ENCODE data around the gene ADH4.

Gene ADH4

DNA sequence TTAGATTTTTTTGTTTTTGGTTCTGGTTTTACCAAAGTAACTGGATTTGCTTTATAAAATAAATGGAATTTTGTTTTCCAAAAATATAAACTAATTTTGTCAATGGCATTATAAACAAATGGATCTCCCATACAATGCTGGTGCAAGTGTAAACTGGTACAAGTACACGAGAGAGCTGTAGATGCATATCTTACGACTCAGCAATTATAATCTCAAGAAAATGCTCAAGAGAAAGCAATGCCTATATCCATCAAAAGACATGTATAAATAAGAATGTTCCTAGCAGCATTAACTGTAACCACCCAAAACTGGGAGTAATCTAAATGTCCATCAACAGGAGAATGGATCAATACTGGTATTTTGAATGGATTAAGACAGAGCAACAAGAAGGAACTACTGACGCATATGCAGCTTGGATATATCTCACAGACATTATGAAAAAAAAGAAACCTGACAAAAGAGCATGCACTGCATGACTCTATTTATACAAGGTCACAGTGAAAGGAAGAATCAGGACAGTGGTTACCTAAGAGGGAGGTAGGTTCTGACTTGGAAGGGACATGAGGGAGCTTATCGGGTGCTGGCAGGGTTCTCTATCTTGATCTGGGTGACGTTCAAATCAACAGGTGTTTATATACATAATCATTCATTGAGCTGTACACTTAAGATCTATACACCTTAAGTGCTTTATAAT lies 65.0 kb downstream of the ADH4 start:
- no peak for DNase-seq

DNA sequence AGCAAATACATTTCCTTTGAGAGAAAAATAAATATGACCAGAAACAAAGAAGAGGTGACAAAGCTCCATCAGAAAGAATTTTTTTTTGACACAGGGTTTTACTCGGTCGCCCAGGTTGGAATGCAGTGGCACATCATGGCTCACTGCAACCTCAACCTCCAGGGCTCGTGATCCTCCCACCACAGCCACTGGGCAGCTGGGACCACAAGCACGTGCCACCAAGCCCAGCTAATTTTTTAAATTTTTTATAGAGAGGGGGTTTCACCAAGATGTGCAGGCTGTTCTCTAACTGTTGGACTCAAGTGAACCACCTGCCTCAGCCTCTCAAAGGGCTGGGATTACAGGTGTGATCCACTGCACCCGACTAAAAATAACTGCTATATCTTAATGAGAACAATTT lies 65.8 kb downstream of the ADH4 start:
- DNase-seq = no peak

DNA sequence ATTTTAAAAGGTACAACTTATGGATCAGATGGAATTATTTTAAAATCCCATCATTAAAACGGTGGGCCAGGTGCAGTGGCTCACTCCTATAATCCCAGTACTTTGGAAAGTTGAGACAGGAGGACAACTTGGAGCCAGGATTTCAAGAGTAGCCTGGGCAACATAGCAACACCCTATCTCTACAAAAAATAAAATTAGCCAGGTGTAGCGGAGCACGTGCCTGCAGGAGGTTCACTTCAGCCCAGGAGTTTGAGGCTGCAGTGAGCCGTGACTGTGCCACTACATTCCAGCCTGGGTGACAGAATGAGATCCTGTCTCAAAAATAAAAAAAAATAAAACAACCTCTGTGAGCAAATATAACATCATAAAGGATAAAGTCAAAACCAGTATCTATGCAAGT lies 66.9 kb downstream of the ADH4 start:
- DNase-seq = no peak

- DNase-seq = no peak
Measured at GRCh38 chr4:99076292-99076976, 67.7 kb downstream of the ADH4 start.

- DNase-seq = no peak
Measured at GRCh38 chr4:99074816-99075215, 69.3 kb downstream of the ADH4 start.

Measured in left hindlimb (tissue), 1 donor.